Stimulated activated memory B cell treated with anti-CD40 and anti-IgM and Interleukin-4, amounts not matched to agents 10 μg/mL and 1 μg/mL and 100 μg/mL, for 72 hours (primary cell): Measurements from ENCODE around the gene CCT3.
A peak's percentile ranks its signal among the peaks of the same experiment; 100 is the strongest.
"Not testable (repeated sequence)": the region's sequence is repeated elsewhere in the genome, so short reads cannot be mapped to it uniquely, and the experiment has no call there.

Experiments used
- ATAC-seq: fragments of 150-1000 bp; cut with Tn5 transposase; 2 replicates; pipeline ENCODE4 v1.10.0; 2021
- H3K27ac Mint-ChIP-seq: one replicate; pipeline ENCODE4 v1.8.0; 2022; ENCODE audit warnings: mild to moderate bottlenecking, mixed read lengths
- H3K27me3 Mint-ChIP-seq: one replicate; pipeline ENCODE4 v1.8.0; 2022; ENCODE audit warnings: mixed read lengths
- H3K36me3 Mint-ChIP-seq: one replicate; pipeline ENCODE4 v1.8.0; 2022; ENCODE audit warnings: mixed read lengths
- H3K4me1 Mint-ChIP-seq: one replicate; pipeline ENCODE4 v1.8.0; 2022; ENCODE audit warnings: mixed read lengths
- H3K4me3 Mint-ChIP-seq: one replicate; pipeline ENCODE4 v1.8.0; 2022; ENCODE audit warnings: mild to moderate bottlenecking, moderate library complexity, mixed read lengths
- H3K9me3 Mint-ChIP-seq: one replicate; pipeline ENCODE4 v1.8.0; 2022; ENCODE audit warnings: mixed read lengths

CCT3 gene

GRCh38 chr1:156373546-156373945, 35.5 kb upstream of the CCT3 start:
- no peak overlapping the region for H3K4me3 Mint-ChIP-seq
- no peaks in the 10 kb centered on the region for H3K9me3 Mint-ChIP-seq
- no peak for ATAC-seq
- peaks cover 8% of the 10 kb centered on the region for H3K4me1 Mint-ChIP-seq
- no peak overlapping the region for H3K27ac Mint-ChIP-seq
- H3K27me3 Mint-ChIP-seq, result peaks cover 51% of the 10 kb centered on the region
- H3K36me3 Mint-ChIP-seq, result no peaks in the 10 kb centered on the region

DNA sequence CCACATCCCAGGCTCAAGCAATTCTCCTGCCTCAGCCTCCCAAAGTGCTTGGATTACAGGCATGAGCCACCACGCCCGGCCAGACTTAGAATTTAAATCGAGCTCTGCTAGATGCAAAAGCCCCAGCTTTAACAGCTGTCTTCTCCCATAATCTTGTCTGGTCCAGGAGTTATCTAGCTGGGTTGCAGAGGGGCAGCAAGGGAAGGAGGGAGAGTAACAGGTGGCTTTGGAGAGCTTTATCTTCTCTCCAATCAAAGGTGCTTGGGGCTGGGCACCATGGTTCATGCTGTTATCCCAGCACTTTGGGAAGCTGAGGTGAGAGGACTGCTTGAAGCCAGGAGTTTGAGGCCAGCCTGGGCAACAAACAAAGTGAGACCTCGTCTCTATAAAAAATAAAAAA, 34.8 kb upstream of the CCT3 start:
- Mint-ChIP-seq H3K27me3 (peaks cover 50% of the 10 kb centered on the region), H3K27ac (no peak overlapping the region), H3K4me1 (peaks cover 8% of the 10 kb centered on the region), H3K4me3 (no peak overlapping the region), H3K36me3 (no peaks in the 10 kb centered on the region), H3K9me3 (no peaks in the 10 kb centered on the region)
- no peak for ATAC-seq

- Mint-ChIP-seq H3K4me1 (peaks cover 8% of the 10 kb centered on the region), H3K4me3 (no peak overlapping the region), H3K36me3 (no peaks in the 10 kb centered on the region), H3K27me3 (peaks cover 52% of the 10 kb centered on the region), H3K27ac (no peak overlapping the region), H3K9me3 (no peaks in the 10 kb centered on the region)
- ATAC-seq, result no peak
Observed at GRCh38 chr1:156372265-156372586, 34.1 kb upstream of the CCT3 start.

DNA sequence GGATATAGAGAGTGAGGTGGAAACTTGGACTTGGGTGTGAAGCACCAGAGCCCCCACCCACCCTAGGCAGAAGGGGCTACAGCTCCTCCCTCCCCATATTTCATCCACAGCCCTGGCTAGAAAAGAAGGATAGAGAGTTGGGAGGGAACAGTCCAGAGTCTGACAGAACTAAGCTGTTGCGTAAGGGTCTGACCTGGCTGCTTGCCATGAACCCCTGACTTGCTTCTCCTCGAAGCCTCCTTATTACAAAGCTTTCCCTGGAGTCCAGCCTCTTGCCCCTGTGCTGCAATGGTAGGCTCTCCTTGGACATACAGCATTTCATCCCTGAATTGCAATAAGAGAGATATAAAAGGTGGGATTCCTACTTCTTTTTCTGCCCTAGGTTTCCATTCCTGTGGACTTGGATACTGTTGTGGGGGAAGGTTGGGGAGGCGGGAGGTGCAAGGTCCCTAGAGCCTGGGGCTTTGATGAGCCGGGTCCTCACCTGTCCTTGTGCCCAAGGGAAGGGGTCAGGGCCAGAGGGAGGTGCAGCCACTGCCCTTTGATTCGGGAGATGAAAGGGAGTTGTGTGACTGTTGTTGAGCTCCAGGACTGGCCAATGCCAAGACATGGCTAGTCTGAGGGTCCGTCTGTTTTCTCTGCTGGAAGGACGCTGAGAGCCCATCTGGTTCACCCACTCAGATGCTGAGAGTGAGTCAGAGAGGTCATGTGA, 33.6 kb upstream of the CCT3 start:
- ATAC-seq, result no peak
- no peak overlapping the region for H3K27ac Mint-ChIP-seq

GRCh38 chr1:156369685-156370286, 31.7 kb upstream of the CCT3 start:
- not testable (repeated sequence) for ATAC-seq, H3K9me3 Mint-ChIP-seq, H3K36me3 Mint-ChIP-seq, H3K4me1 Mint-ChIP-seq, H3K4me3 Mint-ChIP-seq, H3K27ac Mint-ChIP-seq
- peaks cover 73% of the 10 kb centered on the region for H3K27me3 Mint-ChIP-seq

More for the DNA sequence above, 33.6 kb upstream of the CCT3 start:
- peaks cover 8% of the 10 kb centered on the region for H3K4me1 Mint-ChIP-seq
- H3K9me3 Mint-ChIP-seq, result no peaks in the 10 kb centered on the region
- H3K36me3 Mint-ChIP-seq, result no peaks in the 10 kb centered on the region
- H3K4me3 Mint-ChIP-seq, result no peak overlapping the region
- peaks cover 57% of the 10 kb centered on the region for H3K27me3 Mint-ChIP-seq

DNA sequence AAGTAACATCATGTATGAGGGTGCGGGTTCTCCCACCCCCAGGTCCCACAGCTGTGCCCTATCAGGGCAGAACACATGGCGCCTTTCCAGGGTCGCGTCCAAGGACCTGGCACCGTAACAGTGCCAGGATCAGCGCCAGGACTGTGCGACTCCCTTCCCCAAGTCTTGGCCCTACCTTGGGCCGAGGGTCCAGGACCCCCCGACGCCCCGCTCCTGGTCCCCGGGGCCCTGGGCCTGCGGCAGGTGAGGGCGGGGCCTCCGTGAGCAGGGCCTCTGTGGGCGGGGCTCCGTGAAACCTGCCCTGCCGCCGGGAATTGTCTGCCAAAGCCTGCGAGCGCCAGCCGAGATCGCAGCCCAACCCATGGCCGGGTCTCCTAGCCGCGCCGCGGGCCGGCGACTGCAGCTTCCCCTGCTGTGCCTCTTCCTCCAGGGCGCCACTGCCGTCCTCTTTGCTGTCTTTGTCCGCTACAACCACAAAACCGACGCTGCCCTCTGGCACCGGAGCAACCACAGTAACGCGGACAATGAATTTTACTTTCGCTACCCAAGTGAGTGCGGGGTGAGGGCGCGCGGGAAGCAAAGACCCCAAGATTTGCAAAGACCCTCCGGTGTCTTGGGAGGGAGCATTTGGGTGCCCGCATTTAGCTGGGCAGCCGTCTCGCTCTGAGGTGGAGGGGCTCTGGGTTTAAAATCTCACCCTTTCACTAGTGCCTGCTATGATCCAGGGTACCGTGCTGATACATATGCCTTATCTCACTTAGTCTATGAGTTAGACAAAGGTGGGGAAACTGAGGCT, 31.0 kb upstream of the CCT3 start, which contains the start of gene RHBG:
Gene RHBG (plus strand): TSS at position 323 of the 796 bp plus-strand sequence. CDS start 39 bp downstream, at position 362.
- Mint-ChIP-seq H3K9me3 (no peaks in the 10 kb centered on the region), H3K4me1 (peaks cover 8% of the 10 kb centered on the region), H3K4me3 (peak within 1 kb of the TSS; percentile 52), H3K27me3 (peaks cover 80% of the 10 kb centered on the region), H3K36me3 (no peaks in the 10 kb centered on the region), H3K27ac (no peak within 1 kb of the TSS)
- ATAC-seq, result no peak

DNA sequence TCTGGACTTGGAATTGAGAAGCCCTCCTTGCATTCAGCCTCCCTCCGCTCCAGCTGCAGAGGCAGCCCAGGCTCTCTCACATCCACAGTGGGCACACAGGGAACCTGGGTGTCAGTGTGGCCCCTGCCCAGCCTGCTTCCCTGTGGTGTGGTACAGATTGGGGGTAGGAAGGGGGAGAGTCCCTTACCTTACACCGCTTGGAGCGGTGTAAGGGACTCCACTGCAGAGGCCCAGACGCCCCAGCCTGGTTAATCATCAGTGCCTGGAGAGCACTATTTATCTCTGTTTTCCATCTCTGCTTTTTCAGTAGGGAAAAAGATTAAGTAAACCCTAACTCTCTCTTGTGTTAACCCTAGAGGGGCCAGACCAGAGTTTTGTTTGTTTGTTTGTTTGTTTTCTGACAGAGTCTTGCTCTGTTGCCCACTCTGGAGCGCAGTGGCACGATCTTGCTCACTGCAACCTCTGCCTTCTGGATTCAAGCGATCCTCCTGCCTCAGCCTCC, 30.1 kb upstream of the CCT3 start:
- H3K4me3 Mint-ChIP-seq, result no peak overlapping the region
- ATAC-seq, result no peak
- H3K36me3 Mint-ChIP-seq, result no peaks in the 10 kb centered on the region
- no peaks in the 10 kb centered on the region for H3K9me3 Mint-ChIP-seq
- H3K27ac Mint-ChIP-seq, result no peak overlapping the region
- peaks cover 8% of the 10 kb centered on the region for H3K4me1 Mint-ChIP-seq
- peaks cover 82% of the 10 kb centered on the region for H3K27me3 Mint-ChIP-seq

DNA sequence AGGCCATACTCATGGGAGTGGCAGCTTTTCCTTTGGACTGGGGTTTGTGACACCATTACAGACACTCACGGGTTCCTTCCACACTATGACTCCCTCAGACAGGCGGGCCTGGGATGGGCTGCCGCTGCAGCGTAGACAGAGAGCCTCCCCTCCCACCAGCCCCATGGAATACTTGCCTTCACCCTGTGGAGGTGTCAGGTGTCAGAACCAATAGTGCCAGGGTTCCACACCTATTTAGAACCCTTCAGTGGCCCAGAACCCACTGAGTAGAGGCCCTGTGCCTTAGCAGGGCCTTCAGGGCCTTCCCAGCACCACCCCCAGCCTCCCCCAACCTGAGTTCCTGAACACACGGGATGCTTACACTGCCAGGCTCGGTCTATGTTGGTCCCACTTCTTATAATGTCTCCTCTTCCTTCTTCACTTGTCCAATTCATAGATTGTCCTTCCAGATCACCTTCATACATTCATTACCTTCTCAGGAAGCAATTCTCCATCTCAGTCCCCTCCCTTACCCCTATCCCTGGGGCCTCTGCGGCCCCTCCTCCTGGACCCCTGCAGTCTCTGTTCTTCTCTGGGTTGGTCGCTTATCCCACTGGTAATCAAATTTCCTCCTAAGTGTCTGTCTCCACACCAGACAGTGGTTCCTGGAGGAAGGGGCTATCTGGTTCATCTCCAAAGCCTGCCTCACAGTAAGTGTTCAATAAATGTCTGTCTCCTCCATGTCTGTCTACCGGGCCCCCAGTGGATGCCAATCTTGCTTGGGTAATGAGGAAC, 29.5 kb upstream of the CCT3 start:
- Mint-ChIP-seq H3K36me3 (no peaks in the 10 kb centered on the region), H3K27me3 (peaks cover 75% of the 10 kb centered on the region), H3K4me3 (no peak overlapping the region), H3K9me3 (no peaks in the 10 kb centered on the region), H3K27ac (no peak overlapping the region), H3K4me1 (peaks cover 8% of the 10 kb centered on the region)
- ATAC-seq, result no peak

- no peak for ATAC-seq
- H3K36me3 Mint-ChIP-seq, result no peaks in the 10 kb centered on the region
- H3K27ac Mint-ChIP-seq, result no peak overlapping the region
- peaks cover 65% of the 10 kb centered on the region for H3K27me3 Mint-ChIP-seq
- H3K4me3 Mint-ChIP-seq, result no peak overlapping the region
- no peaks in the 10 kb centered on the region for H3K9me3 Mint-ChIP-seq
- peaks cover 8% of the 10 kb centered on the region for H3K4me1 Mint-ChIP-seq
Observed at GRCh38 chr1:156366378-156367166, 28.5 kb upstream of the CCT3 start.

DNA sequence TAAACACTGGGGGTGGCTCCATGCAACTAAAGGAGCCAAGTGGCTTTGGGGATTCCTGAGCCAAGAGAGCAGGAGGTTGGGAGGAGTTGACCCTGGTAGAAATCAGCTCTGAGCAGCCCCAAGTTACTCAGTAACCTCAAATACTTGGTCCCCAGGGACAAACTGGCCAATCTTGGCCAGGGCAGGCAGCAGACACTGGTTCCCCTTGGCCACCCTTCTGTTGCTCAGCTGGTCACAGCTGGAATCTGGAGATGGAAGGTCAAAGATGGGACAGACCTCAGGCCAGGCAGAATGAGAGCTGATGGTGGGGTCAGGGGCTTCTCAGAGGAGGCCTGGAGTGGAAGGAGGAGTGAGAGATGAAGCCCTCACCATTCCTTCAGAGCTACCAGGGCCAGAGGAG, 27.7 kb upstream of the CCT3 start:
- Mint-ChIP-seq H3K4me1 (peaks cover 8% of the 10 kb centered on the region), H3K36me3 (no peaks in the 10 kb centered on the region), H3K27ac (no peak overlapping the region), H3K9me3 (no peaks in the 10 kb centered on the region), H3K27me3 (peaks cover 59% of the 10 kb centered on the region), H3K4me3 (no peak overlapping the region)
- ATAC-seq, result no peak

DNA sequence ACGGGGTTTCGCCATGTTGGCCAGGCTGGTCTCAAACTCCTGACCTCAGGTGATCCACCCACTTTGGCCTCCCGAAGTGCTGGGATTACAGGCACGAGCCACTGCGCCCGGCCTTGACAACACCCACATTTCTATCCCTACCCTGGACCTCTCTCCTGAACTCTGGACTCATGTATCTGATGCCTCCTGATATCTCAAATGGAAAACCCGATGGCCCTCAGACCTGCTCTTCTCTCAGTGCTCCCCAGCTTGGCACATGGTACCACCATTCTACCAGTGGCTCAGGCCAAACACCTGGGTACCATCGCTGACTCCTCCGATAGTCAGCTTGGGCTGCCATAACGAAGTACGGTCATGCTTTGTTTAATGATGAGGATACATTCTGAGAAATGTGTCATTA, 22.4 kb upstream of the CCT3 start:
- Mint-ChIP-seq H3K27ac (no peak overlapping the region), H3K4me1 (peaks cover 9% of the 10 kb centered on the region), H3K27me3 (peaks cover 61% of the 10 kb centered on the region), H3K4me3 (no peak overlapping the region), H3K36me3 (no peaks in the 10 kb centered on the region), H3K9me3 (no peaks in the 10 kb centered on the region)
- no peak for ATAC-seq

- Mint-ChIP-seq H3K27ac (no peak overlapping the region), H3K9me3 (no peaks in the 10 kb centered on the region), H3K36me3 (no peaks in the 10 kb centered on the region), H3K4me1 (peaks cover 9% of the 10 kb centered on the region), H3K27me3 (peaks cover 58% of the 10 kb centered on the region), H3K4me3 (no peak overlapping the region)
- ATAC-seq, result no peak
Observed at GRCh38 chr1:156359973-156360372, 21.9 kb upstream of the CCT3 start.

DNA sequence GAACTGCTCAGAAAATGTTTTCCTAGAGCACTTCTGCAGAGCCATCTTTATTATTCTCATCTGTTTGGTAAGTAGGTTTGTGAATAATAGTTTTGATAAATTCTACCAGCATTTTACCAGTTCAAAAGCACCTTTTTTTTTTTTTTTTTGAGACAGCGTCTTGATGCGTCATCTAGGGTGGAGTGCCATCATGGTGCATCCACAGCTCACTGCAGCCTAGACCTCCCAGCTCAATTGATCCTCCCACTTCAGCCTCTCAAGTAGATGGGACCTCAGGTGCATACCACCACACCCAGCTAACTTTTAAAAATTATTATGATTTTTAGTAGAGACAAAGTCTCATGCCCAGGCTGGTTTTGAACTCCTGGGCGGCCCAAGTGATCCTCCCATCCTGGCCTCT, 21.2 kb upstream of the CCT3 start:
- no peak overlapping the region for H3K4me3 Mint-ChIP-seq
- peaks cover 9% of the 10 kb centered on the region for H3K4me1 Mint-ChIP-seq
- no peak for ATAC-seq
- H3K9me3 Mint-ChIP-seq, result no peaks in the 10 kb centered on the region
- H3K27ac Mint-ChIP-seq, result no peak overlapping the region
- no peaks in the 10 kb centered on the region for H3K36me3 Mint-ChIP-seq
- peaks cover 51% of the 10 kb centered on the region for H3K27me3 Mint-ChIP-seq

DNA sequence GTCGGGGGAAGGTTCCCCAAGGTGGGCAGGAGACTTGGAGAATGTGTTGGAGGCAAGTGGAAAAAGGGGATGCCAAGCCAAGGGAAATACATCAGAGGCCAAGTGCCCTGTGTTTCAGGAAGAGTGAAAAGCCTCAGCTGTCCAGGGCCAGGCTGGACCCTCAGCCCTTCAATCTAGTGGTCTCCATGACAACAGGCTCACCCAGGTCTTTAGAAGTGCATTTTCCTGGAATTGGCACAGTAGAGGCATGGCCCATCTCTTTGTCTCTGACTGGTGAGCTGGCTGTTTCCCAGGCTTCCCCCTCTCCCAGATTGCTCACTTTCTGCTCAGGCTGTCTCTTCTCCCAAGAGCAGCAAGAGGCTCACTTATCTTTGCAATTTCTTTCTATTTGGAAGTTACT, 20.5 kb upstream of the CCT3 start:
- H3K9me3 Mint-ChIP-seq, result no peaks in the 10 kb centered on the region
- no peak overlapping the region for H3K27ac Mint-ChIP-seq
- H3K4me1 Mint-ChIP-seq, result peaks cover 9% of the 10 kb centered on the region
- peak; percentile 28 for ATAC-seq
- no peak overlapping the region for H3K4me3 Mint-ChIP-seq
- H3K36me3 Mint-ChIP-seq, result no peaks in the 10 kb centered on the region
- H3K27me3 Mint-ChIP-seq, result peaks cover 47% of the 10 kb centered on the region
